Measurements from ENCODE around the gene UFD1. TPM values are rescaled to one million over a fixed set of nuclear protein-coding genes. Genes with fewer than 3 reads are reported as not detected.

Gene UFD1
- total and polyA plus RNA-seq, 4 donors: 28.9 to 58.3 (median 52.6) TPM

DNA sequence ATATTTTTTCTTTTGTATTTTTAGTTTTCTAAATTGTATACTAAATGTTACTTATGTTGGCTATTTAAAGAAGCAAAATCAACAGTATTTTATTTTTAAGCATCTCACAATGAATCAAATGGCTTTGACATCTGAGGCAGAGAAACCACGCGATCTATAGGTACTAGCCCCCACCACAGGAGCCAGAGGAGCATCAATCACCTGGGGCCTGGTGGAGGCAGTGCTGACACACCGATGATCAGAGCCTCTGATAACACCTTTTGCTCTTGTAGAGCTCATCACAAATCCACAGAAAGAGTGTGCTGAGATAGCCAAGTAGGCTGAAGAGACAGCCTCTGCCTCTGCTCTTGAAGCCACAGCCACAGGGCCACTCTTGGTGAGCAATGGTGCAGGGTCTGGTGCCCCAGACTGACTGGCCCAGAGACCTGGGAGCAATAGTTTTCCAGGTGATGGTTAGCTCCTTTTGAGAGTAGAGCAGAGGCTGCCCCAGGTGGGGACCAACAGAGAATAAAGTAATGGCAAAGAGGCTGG is 72.6 kb downstream of the UFD1 start:
- peaks cover 5% of the 10 kb centered on the region for H3K4me1 ChIP-seq (ENCODE audit: control insufficient read depth, insufficient read depth, low read length)
- no peak overlapping the region for H3K27ac ChIP-seq (ENCODE audit: low read depth, low read length)
- H3K27me3 ChIP-seq (ENCODE audit: control insufficient read depth, insufficient read depth, low read length): no peaks in the 10 kb centered on the region
- peaks cover 39% of the 10 kb centered on the region for H3K36me3 ChIP-seq (ENCODE audit: control insufficient read depth, insufficient read depth, low read length)
- WGBS (ENCODE audit: insufficient coverage): 94% methylated on average over 3 of the region's 3 CpGs
- H3K9me3 ChIP-seq (ENCODE audit: control insufficient read depth, insufficient read depth, low read length): no peaks in the 10 kb centered on the region
- H3K4me3 ChIP-seq (ENCODE audit: low read depth, low read length): no peak overlapping the region
- DNase-seq (ENCODE audit: low read depth in 4 of 6, low spot score in 6 of 6): no peak

DNA sequence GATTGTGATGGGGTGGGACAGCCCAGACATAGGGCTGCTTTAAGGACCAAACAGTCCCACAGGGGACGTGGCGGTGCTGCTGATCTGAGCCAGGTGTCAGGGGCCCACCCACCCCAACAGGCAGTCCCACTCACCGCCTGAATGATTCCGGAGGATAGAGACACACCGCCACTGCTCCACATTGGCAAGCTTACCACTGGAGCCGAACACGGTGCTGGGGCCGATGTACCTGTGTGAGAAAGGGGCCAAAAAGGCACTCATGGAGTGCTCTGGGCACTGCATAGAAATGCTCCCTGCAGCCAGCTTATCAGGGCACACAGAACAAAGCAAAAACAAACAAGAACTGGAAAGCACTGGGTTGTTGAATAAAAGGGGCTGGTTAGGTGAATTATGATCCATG is 73.3 kb downstream of the UFD1 start:
- no peaks in the 10 kb centered on the region for H3K4me1 ChIP-seq (ENCODE audit: control insufficient read depth, insufficient read depth, low read length)
- no peak overlapping the region for H3K4me3 ChIP-seq (ENCODE audit: low read depth, low read length)
- no peaks in the 10 kb centered on the region for H3K9me3 ChIP-seq (ENCODE audit: control insufficient read depth, insufficient read depth, low read length)
- no peak overlapping the region for H3K27ac ChIP-seq (ENCODE audit: low read depth, low read length)
- no peak for DNase-seq (ENCODE audit: low read depth in 4 of 6, low spot score in 6 of 6)
- peaks cover 42% of the 10 kb centered on the region for H3K36me3 ChIP-seq (ENCODE audit: control insufficient read depth, insufficient read depth, low read length)
- 97% methylated on average over 8 of the region's 8 CpGs for WGBS (ENCODE audit: insufficient coverage)
- no peaks in the 10 kb centered on the region for H3K27me3 ChIP-seq (ENCODE audit: control insufficient read depth, insufficient read depth, low read length)

DNA sequence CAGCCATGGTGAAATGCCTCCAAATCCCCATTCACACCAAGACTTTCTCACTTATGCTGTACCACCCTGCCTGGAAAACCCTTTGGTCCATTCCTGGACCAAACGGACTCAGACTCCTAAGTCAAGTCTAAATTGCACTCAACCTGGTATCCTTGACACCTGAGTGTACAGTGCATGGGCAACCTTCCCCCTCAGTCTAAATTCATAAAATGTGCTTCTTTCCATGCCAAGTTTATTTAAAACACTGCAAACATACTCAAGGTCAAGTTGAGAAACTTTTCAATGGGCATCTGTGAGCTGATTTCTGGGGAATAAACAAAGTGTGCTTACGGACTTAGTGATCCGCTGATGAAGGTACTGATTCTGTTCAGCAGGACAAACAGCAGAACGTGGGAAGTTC is 73.9 kb downstream of the UFD1 start:
- Histone ChIP-seq H3K4me1 (ENCODE audit: control insufficient read depth, insufficient read depth, low read length) (no peaks in the 10 kb centered on the region), H3K4me3 (ENCODE audit: low read depth, low read length) (no peak overlapping the region), H3K9me3 (ENCODE audit: control insufficient read depth, insufficient read depth, low read length) (no peaks in the 10 kb centered on the region), H3K36me3 (ENCODE audit: control insufficient read depth, insufficient read depth, low read length) (peaks cover 42% of the 10 kb centered on the region), H3K27me3 (ENCODE audit: control insufficient read depth, insufficient read depth, low read length) (no peaks in the 10 kb centered on the region), H3K27ac (ENCODE audit: low read depth, low read length) (no peak overlapping the region)
- WGBS (ENCODE audit: insufficient coverage): 92% methylated on average over 1 of the region's 4 CpGs
- DNase-seq (ENCODE audit: low read depth in 4 of 6, low spot score in 6 of 6): no peak

DNA sequence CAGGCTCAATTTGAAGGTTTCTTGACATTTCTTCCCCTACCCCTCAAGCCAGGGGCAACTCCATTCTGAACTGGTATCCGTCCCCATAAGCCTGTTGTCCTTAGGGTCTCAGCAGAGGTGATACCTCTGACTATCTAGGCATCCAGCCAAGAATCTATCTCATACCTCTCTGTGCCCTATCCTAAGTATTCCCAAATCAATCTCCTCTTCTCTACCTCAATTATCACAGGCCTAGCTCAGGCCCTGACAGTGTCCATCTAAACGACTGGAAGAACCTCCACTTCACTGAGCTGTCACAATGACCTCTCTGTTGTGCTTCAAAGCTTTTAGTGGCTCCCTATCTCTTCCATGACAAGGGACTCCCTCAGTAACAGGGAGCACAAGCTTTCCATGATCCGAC is 74.3 kb downstream of the UFD1 start:
- WGBS (ENCODE audit: insufficient coverage): 100% methylated on average over 3 of the region's 3 CpGs
- Histone ChIP-seq H3K27ac (ENCODE audit: low read depth, low read length) (no peak overlapping the region), H3K4me1 (ENCODE audit: control insufficient read depth, insufficient read depth, low read length) (no peaks in the 10 kb centered on the region), H3K9me3 (ENCODE audit: control insufficient read depth, insufficient read depth, low read length) (no peaks in the 10 kb centered on the region), H3K36me3 (ENCODE audit: control insufficient read depth, insufficient read depth, low read length) (peaks cover 39% of the 10 kb centered on the region), H3K27me3 (ENCODE audit: control insufficient read depth, insufficient read depth, low read length) (no peaks in the 10 kb centered on the region), H3K4me3 (ENCODE audit: low read depth, low read length) (no peak overlapping the region)
- DNase-seq (ENCODE audit: low read depth in 4 of 6, low spot score in 6 of 6): no peak

DNA sequence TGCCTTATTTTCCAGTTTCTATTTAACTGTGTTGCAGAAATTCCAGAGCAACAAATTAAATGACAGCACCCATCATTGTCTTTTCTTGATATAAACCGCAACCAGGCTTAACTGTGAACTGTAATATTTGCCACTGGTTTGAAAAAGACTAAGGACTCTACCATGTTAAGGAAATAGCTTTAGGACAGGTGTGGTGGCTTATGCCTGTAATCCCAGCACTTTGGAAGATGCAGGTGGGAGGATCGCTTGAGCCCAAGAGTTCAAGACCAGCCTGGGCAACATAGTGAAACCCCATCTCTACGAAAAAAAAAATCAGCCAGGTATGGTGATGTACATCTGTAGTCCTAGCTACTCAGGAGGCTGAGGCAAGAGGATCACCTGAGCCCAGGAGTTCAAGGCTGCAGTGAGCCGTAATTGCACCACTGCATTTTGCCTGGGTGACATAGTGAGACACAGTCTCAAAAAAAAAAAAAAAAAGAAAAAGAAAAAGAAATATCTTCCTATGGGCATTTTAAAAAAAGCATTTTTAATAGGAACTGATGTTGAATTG is 76.3 kb downstream of the UFD1 start:
- H3K27me3 ChIP-seq (ENCODE audit: control insufficient read depth, insufficient read depth, low read length): no peaks in the 10 kb centered on the region
- 100% methylated on average over 2 of the region's 4 CpGs for WGBS (ENCODE audit: insufficient coverage)
- peaks cover 36% of the 10 kb centered on the region for H3K36me3 ChIP-seq (ENCODE audit: control insufficient read depth, insufficient read depth, low read length)
- H3K9me3 ChIP-seq (ENCODE audit: control insufficient read depth, insufficient read depth, low read length): no peaks in the 10 kb centered on the region
- H3K4me3 ChIP-seq (ENCODE audit: low read depth, low read length): no peak overlapping the region
- H3K27ac ChIP-seq (ENCODE audit: low read depth, low read length): no peak overlapping the region
- no peak for DNase-seq (ENCODE audit: low read depth in 4 of 6, low spot score in 6 of 6)
- no peaks in the 10 kb centered on the region for H3K4me1 ChIP-seq (ENCODE audit: control insufficient read depth, insufficient read depth, low read length)

DNA sequence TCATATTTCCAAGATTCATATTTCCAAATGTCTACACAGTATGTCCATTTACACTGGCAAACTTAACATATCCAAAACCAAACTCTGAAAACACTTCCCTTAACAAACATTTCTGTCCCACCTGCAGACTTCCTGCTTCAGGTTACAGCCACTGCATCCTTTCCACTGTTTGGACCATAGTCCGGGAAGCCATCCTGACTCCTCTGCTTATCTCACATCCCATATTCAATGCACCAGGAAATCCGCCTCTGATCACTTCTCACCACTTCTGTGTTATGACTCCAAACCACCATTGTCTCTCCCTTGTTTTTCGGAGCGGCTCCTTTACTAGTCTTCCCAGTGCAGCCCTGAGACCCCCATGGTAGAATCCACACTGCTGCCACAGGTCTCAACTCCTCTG is 77.5 kb downstream of the UFD1 start:
- WGBS (ENCODE audit: insufficient coverage): 100% methylated on average over 4 of the region's 4 CpGs
- peaks cover 41% of the 10 kb centered on the region for H3K36me3 ChIP-seq (ENCODE audit: control insufficient read depth, insufficient read depth, low read length)
- no peaks in the 10 kb centered on the region for H3K4me1 ChIP-seq (ENCODE audit: control insufficient read depth, insufficient read depth, low read length)
- H3K27me3 ChIP-seq (ENCODE audit: control insufficient read depth, insufficient read depth, low read length): no peaks in the 10 kb centered on the region
- no peak overlapping the region for H3K27ac ChIP-seq (ENCODE audit: low read depth, low read length)
- no peak overlapping the region for H3K4me3 ChIP-seq (ENCODE audit: low read depth, low read length)
- DNase-seq (ENCODE audit: low read depth in 4 of 6, low spot score in 6 of 6): no peak
- no peaks in the 10 kb centered on the region for H3K9me3 ChIP-seq (ENCODE audit: control insufficient read depth, insufficient read depth, low read length)

DNA sequence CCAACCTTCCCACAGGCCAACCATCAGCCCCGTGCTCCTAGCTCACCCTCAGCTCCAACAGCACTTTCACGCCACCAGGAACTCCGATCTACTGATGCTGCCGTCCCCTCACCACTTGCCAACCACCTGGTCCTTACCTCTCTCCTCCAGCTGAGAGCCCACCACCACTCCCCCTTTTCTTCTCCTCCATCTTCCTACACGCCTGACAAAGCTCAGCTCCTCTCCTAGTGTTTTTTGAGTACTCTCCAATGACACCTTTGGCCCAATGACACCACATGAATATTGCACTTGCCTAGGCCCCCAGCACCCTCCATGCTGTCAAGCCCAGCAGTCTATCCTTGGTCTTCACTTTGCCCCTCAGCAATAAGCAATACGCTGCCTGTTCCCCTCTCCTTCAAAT is 78.1 kb downstream of the UFD1 start:
- no peak overlapping the region for H3K27ac ChIP-seq (ENCODE audit: low read depth, low read length)

More for the DNA sequence above, 78.1 kb downstream of the UFD1 start:
- H3K27me3 ChIP-seq (ENCODE audit: control insufficient read depth, insufficient read depth, low read length): no peaks in the 10 kb centered on the region
- DNase-seq (ENCODE audit: low read depth in 4 of 6, low spot score in 6 of 6): no peak
- 93% methylated on average over 6 of the region's 6 CpGs for WGBS (ENCODE audit: insufficient coverage)
- H3K36me3 ChIP-seq (ENCODE audit: control insufficient read depth, insufficient read depth, low read length): peaks cover 44% of the 10 kb centered on the region
- H3K4me3 ChIP-seq (ENCODE audit: low read depth, low read length): no peak overlapping the region
- no peaks in the 10 kb centered on the region for H3K9me3 ChIP-seq (ENCODE audit: control insufficient read depth, insufficient read depth, low read length)
- H3K4me1 ChIP-seq (ENCODE audit: control insufficient read depth, insufficient read depth, low read length): no peaks in the 10 kb centered on the region

Other genes with a start within 250 kb of the UFD1 start
- 10 to 100 TPM; 13.0 to 20.9 TPM for gene CLTCL1, start 187.5 kb downstream of the UFD1 start, total RNA-seq
- gene CLTCL1, start 187.5 kb downstream of the UFD1 start, polyA plus RNA-seq (ENCODE audit: insufficient read length in 2 of 2): 10 to 100 TPM; 12.3 to 18.5 TPM
- gene HIRA, start 47.5 kb downstream of the UFD1 start, total RNA-seq: 10 to 100 TPM; 18.6 to 19.7 TPM
- 10 to 100 TPM; 48.0 to 50.5 TPM for gene HIRA, start 47.5 kb downstream of the UFD1 start, polyA plus RNA-seq (ENCODE audit: insufficient read length in 2 of 2)
- 10 to 100 TPM; 20.2 to 53.8 TPM for gene MRPL40, start 46.6 kb downstream of the UFD1 start, total RNA-seq
- 10 to 100 TPM; 33.2 to 40.5 TPM for gene MRPL40, start 46.6 kb downstream of the UFD1 start, polyA plus RNA-seq (ENCODE audit: insufficient read length in 2 of 2)
- gene C22orf39, start 31.5 kb downstream of the UFD1 start, total RNA-seq: 10 to 100 TPM; 47.9 to 48.0 TPM
- 10 to 100 TPM; 65.3 to 66.4 TPM for gene C22orf39, start 31.5 kb downstream of the UFD1 start, polyA plus RNA-seq (ENCODE audit: insufficient read length in 2 of 2)
- 1 to 10 TPM; 4.0 to 7.9 TPM for gene CDC45, start 727 bp upstream of the UFD1 start, total RNA-seq
- 1 to 10 TPM; 7.4 to 8.5 TPM for gene CDC45, start 727 bp upstream of the UFD1 start, polyA plus RNA-seq (ENCODE audit: insufficient read length in 2 of 2)
- gene CLDN5, start 45.2 kb upstream of the UFD1 start, total RNA-seq: 100 to 1,000 TPM in 1 of 2 donors, 10 to 100 TPM in 1; 61.0 to 203 TPM
- gene CLDN5, start 45.2 kb upstream of the UFD1 start, polyA plus RNA-seq (ENCODE audit: insufficient read length in 2 of 2): 100 to 1,000 TPM in 1 of 2 donors, 10 to 100 TPM in 1; 98.9 to 103 TPM
- gene SEPTIN5, start 235.3 kb upstream of the UFD1 start, total RNA-seq: 100 to 1,000 TPM in 1 of 2 donors, 10 to 100 TPM in 1; 82.9 to 106 TPM
- gene SEPTIN5, start 235.3 kb upstream of the UFD1 start, polyA plus RNA-seq (ENCODE audit: insufficient read length in 2 of 2): 100 to 1,000 TPM; 243 to 294 TPM
- 10 to 100 TPM in 1 of 2 donors, 1 to 10 TPM in 1; 5.3 to 14.4 TPM for gene GP1BB, start 244.3 kb upstream of the UFD1 start, total RNA-seq
- gene GP1BB, start 244.3 kb upstream of the UFD1 start, polyA plus RNA-seq (ENCODE audit: insufficient read length in 2 of 2): 10 to 100 TPM; 39.8 to 50.5 TPM